Measurements from ENCODE around the gene LRBA. TPM values are rescaled to one million over a fixed set of nuclear protein-coding genes. Genes with fewer than 3 reads are reported as not detected.

LRBA gene
- total and polyA plus RNA-seq, 2 donors (not counting 3 experiments of a cell fraction or from before 2014, with no cell fraction given) = 18.0 to 35.1 TPM

GRCh38 chr4:150771382-150771781, 243.7 kb downstream of the LRBA start:
- no peak overlapping the region for H3K9ac ChIP-seq (replicated peaks; ENCODE audit: extremely low read depth, insufficient read depth, low read length)
- H3K27ac ChIP-seq (ENCODE audit: insufficient read depth, low read depth, low read length) = no peak overlapping the region
- H3K4me2 ChIP-seq (ENCODE audit: insufficient read depth, low read length) = no peak overlapping the region
- dilution Hi-C loops (cut with MboI; ENCODE audit: extremely low pct_ligation_motif_present, low sequenced_read_pairs) = no loop called here
- no peaks in the 10 kb centered on the region for H3K36me3 ChIP-seq (ENCODE audit: control insufficient read depth in 2 of 2, extremely low read depth in 1 of 2, insufficient read depth in 2 of 2, low read length in 2 of 2)
- DNase-seq (ENCODE audit: low read depth, low spot score) (no peak), FAIRE-seq (no peak)
- H3K9me3 ChIP-seq (replicated peaks; ENCODE audit: control insufficient read depth, insufficient read depth, low read length) = no peaks in the 10 kb centered on the region
- no peak overlapping the region for H2AFZ ChIP-seq (ENCODE audit: low read depth, low read length)
- no peaks in the 10 kb centered on the region for H3K27me3 ChIP-seq (ENCODE audit: control insufficient read depth in 2 of 2, insufficient read depth in 2 of 2, low read length in 2 of 2)
- POLR2A ChIA-PET = no interaction called here
- TF ChIP-seq, protein P1, sequence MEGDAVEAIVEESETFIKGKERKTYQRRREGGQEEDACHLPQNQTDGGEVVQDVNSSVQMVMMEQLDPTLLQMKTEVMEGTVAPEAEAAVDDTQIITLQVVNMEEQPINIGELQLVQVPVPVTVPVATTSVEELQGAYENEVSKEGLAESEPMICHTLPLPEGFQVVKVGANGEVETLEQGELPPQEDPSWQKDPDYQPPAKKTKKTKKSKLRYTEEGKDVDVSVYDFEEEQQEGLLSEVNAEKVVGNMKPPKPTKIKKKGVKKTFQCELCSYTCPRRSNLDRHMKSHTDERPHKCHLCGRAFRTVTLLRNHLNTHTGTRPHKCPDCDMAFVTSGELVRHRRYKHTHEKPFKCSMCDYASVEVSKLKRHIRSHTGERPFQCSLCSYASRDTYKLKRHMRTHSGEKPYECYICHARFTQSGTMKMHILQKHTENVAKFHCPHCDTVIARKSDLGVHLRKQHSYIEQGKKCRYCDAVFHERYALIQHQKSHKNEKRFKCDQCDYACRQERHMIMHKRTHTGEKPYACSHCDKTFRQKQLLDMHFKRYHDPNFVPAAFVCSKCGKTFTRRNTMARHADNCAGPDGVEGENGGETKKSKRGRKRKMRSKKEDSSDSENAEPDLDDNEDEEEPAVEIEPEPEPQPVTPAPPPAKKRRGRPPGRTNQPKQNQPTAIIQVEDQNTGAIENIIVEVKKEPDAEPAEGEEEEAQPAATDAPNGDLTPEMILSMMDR (IDR thresholded peaks at IDR 0.05; ENCODE audit: extremely low read depth in 1 of 2, insufficient read depth in 1 of 2, low read depth in 1 of 2, low read length in 2 of 2) = no peak
- no peak for TF ChIP-seq MYC (IDR thresholded peaks at IDR 0.05; ENCODE audit: low read depth, low read length)
- H3K9me1 ChIP-seq (replicated peaks; ENCODE audit: control insufficient read depth, extremely low read depth, insufficient read depth, low read length) = no peaks in the 10 kb centered on the region
- H3K79me2 ChIP-seq (ENCODE audit: control insufficient read depth, insufficient read depth, low read length) = no peaks in the 10 kb centered on the region
- no peaks in the 10 kb centered on the region for H4K20me1 ChIP-seq (replicated peaks; ENCODE audit: control insufficient read depth, extremely low read depth, insufficient read depth, low read length)
- H3K4me3 ChIP-seq (replicated peaks in 1 of 3; ENCODE audit: insufficient read depth in 1 of 3, low read depth in 1 of 3, low read length in 3 of 3) = no peak overlapping the region
- BruUV-seq (replicated peaks) = no TSS peak
- intact Hi-C loops (cut with micrococcal nuclease) = no loop called here
- CTCF ChIA-PET = no interaction called here
- peaks cover 8% of the 10 kb centered on the region for H3K4me1 ChIP-seq (ENCODE audit: control insufficient read depth, extremely low read depth, insufficient read depth, low read length)

DNA sequence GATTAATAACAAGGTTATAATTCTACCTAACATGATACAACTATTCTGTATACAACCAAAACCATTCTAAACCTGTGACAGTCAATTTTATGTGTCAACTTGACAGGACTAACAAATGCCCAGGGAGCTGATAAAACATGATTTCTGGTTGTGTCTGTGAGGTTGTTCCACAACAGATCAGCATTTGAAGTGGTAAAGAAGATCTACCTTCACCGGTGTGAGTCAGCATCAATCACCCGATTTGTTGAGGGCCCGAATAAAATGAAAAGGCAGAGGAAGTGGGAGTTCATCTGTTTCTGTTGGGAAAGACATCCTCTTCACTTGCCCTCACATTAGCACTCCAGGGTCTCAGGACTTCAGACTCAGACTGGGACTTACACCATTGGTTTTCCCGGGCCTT, 245.2 kb downstream of the LRBA start:
- no peaks in the 10 kb centered on the region for H3K79me2 ChIP-seq (ENCODE audit: control insufficient read depth, insufficient read depth, low read length)
- CTCF ChIA-PET = no interaction called here
- POLR2A ChIA-PET = no interaction called here
- H3K4me3 ChIP-seq (replicated peaks in 1 of 3; ENCODE audit: insufficient read depth in 1 of 3, low read depth in 1 of 3, low read length in 3 of 3) = no peak overlapping the region
- no peak overlapping the region for H3K4me2 ChIP-seq (ENCODE audit: insufficient read depth, low read length)
- dilution Hi-C loops (cut with MboI; ENCODE audit: extremely low pct_ligation_motif_present, low sequenced_read_pairs) = no loop called here
- no peak for DNase-seq (ENCODE audit: low read depth, low spot score)
- no peaks in the 10 kb centered on the region for H4K20me1 ChIP-seq (replicated peaks; ENCODE audit: control insufficient read depth, extremely low read depth, insufficient read depth, low read length)
- no peak for FAIRE-seq
- TF ChIP-seq POLR2A (IDR thresholded peaks at IDR 0.05; ENCODE audit: low read depth, low read length) (no peak), POLR2AphosphoS5 (IDR thresholded peaks at IDR 0.05; ENCODE audit: insufficient read depth, low read depth, low read length) (no peak), GATA2 (IDR thresholded peaks at IDR 0.05; ENCODE audit: insufficient read depth, insufficient read length, low read depth, low read length) (no peak), EZH2 (IDR thresholded peaks at IDR 0.05; ENCODE audit: borderline replicate concordance, low read depth, low read length, severe bottlenecking) (no peak), FOS (IDR thresholded peaks at IDR 0.05; ENCODE audit: borderline replicate concordance, insufficient read depth, low read length) (no peak), JUN (IDR thresholded peaks at IDR 0.05; ENCODE audit: borderline replicate concordance, insufficient read depth, insufficient read length, low read depth) (no peak), MAX (IDR thresholded peaks at IDR 0.05; ENCODE audit: insufficient read depth, insufficient read length) (no peak), MYC (IDR thresholded peaks at IDR 0.05; ENCODE audit: low read depth, low read length) (no peak)
- TF ChIP-seq, protein P1 (IDR thresholded peaks at IDR 0.05; ENCODE audit: extremely low read depth in 1 of 2, insufficient read depth in 1 of 2, low read depth in 1 of 2, low read length in 2 of 2) = no peak
- H3K9me1 ChIP-seq (replicated peaks; ENCODE audit: control insufficient read depth, extremely low read depth, insufficient read depth, low read length) = no peaks in the 10 kb centered on the region
- H3K36me3 ChIP-seq (ENCODE audit: control insufficient read depth in 2 of 2, extremely low read depth in 1 of 2, insufficient read depth in 2 of 2, low read length in 2 of 2) = no peaks in the 10 kb centered on the region
- no peak overlapping the region for H3K27ac ChIP-seq (ENCODE audit: insufficient read depth, low read depth, low read length)
- no peaks in the 10 kb centered on the region for H3K27me3 ChIP-seq (ENCODE audit: control insufficient read depth in 2 of 2, insufficient read depth in 2 of 2, low read length in 2 of 2)
- intact Hi-C loops (cut with micrococcal nuclease) = no loop called here
- no peak overlapping the region for H2AFZ ChIP-seq (ENCODE audit: low read depth, low read length)
- no TSS peak for BruUV-seq (replicated peaks)
- H3K4me1 ChIP-seq (ENCODE audit: control insufficient read depth, extremely low read depth, insufficient read depth, low read length) = peaks cover 8% of the 10 kb centered on the region
- no peak overlapping the region for H3K9ac ChIP-seq (replicated peaks; ENCODE audit: extremely low read depth, insufficient read depth, low read length)
- no peaks in the 10 kb centered on the region for H3K9me3 ChIP-seq (replicated peaks; ENCODE audit: control insufficient read depth, insufficient read depth, low read length)
